ENCODE data around the gene PPBP.

- TF ChIP-seq CTCF (IDR thresholded peaks at IDR 0.05; ENCODE audit: borderline replicate concordance, extremely low read depth, low read length, poor library complexity, severe bottlenecking) (no peak), EZH2 (IDR thresholded peaks at IDR 0.05; ENCODE audit: borderline replicate concordance, low read depth, low read length, severe bottlenecking) (no peak)
These were observed 12.3 kb upstream of the PPBP start for GRCh38 chr4:74000301-74000700.

Measured in DND-41 (cell line).